ENCODE data around the gene FER. TPM values are rescaled to one million over a fixed set of nuclear protein-coding genes. Genes with fewer than 3 reads are reported as not detected.
A peak's percentile ranks its signal among the peaks of the same experiment; 100 is the strongest.
"Not testable (repeated sequence)": the region's sequence is repeated elsewhere in the genome, so short reads cannot be mapped to it uniquely, and the experiment has no call there.

Gene FER
- total RNA-seq, 1 donor from 2014 or later, result 12.8 TPM

GRCh38 chr5:108739906-108740305 lies 7.8 kb upstream of the FER start:
- intact Hi-C loops (cut with DNase I), result no loop called here
- DNase-seq (no peak), ATAC-seq (ENCODE audit: poor library complexity) (no peak)

GRCh38 chr5:108743319-108743718 lies 4.4 kb upstream of the FER start:
- intact Hi-C loops (cut with DNase I), result no loop called here
- no peak for ATAC-seq (ENCODE audit: poor library complexity)
- DNase-seq, result no peak

- DNase-seq, result no peak
- ATAC-seq (ENCODE audit: poor library complexity), result no peak
- intact Hi-C loops (cut with DNase I), result no loop called here
These were observed 3.9 kb upstream of the FER start for GRCh38 chr5:108743846-108744245.

GRCh38 chr5:108747111-108747773 lies 455 bp upstream of the FER start:
- intact Hi-C loops (cut with DNase I), result no loop called here
- DNase-seq (no peak), ATAC-seq (ENCODE audit: poor library complexity) (no peak)

GRCh38 chr5:108748401-108749127 lies 867 bp downstream of the FER start:
- peak; percentile 97 for ATAC-seq (ENCODE audit: poor library complexity)
- peak; percentile 99 for DNase-seq
- intact Hi-C loops (cut with DNase I), result no loop called here

GRCh38 chr5:108749128-108749861 lies 1.6 kb downstream of the FER start:
- intact Hi-C loops (cut with DNase I), result no loop called here
- peak; percentile 77 for DNase-seq
- ATAC-seq (ENCODE audit: poor library complexity), result peak; percentile 55

GRCh38 chr5:108753331-108753730 lies 5.6 kb downstream of the FER start:
- DNase-seq (no peak), ATAC-seq (ENCODE audit: poor library complexity) (no peak)
- intact Hi-C loops (cut with DNase I), result no loop called here

- no peak for ATAC-seq (ENCODE audit: poor library complexity)
- DNase-seq, result no peak
- intact Hi-C loops (cut with DNase I), result no loop called here
These were observed 6.2 kb downstream of the FER start for GRCh38 chr5:108753877-108754276.

GRCh38 chr5:108760512-108760911 lies 12.8 kb downstream of the FER start:
- intact Hi-C loops (cut with DNase I), result no loop called here
- ATAC-seq (ENCODE audit: poor library complexity), result no peak
- no peak for DNase-seq

GRCh38 chr5:108762660-108763059 lies 15.0 kb downstream of the FER start:
- DNase-seq, result no peak
- no peak for ATAC-seq (ENCODE audit: poor library complexity)
- intact Hi-C loops (cut with DNase I), result no loop called here

GRCh38 chr5:108763222-108763916 lies 15.7 kb downstream of the FER start:
- intact Hi-C loops (cut with DNase I), result no loop called here
- no peak for DNase-seq
- no peak for ATAC-seq (ENCODE audit: poor library complexity)

GRCh38 chr5:108765647-108766046 lies 17.9 kb downstream of the FER start:
- DNase-seq (no peak), ATAC-seq (ENCODE audit: poor library complexity) (no peak)
- intact Hi-C loops (cut with DNase I), result no loop called here

- intact Hi-C loops (cut with DNase I); DNase-seq; ATAC-seq (ENCODE audit: poor library complexity): not testable (repeated sequence)
These were observed 19.2 kb downstream of the FER start for GRCh38 chr5:108766916-108767315.

- ATAC-seq (ENCODE audit: poor library complexity), result no peak
- intact Hi-C loops (cut with DNase I), result no loop called here
- no peak for DNase-seq
These were observed 21.7 kb downstream of the FER start for GRCh38 chr5:108769352-108769751.

- DNase-seq, result no peak
- intact Hi-C loops (cut with DNase I), result no loop called here
- no peak for ATAC-seq (ENCODE audit: poor library complexity)
These were observed 24.9 kb downstream of the FER start for GRCh38 chr5:108772626-108773025.

GRCh38 chr5:108773330-108773729 lies 25.6 kb downstream of the FER start:
- DNase-seq (no peak), ATAC-seq (ENCODE audit: poor library complexity) (no peak)
- intact Hi-C loops (cut with DNase I), result no loop called here

- DNase-seq; intact Hi-C loops (cut with DNase I); ATAC-seq (ENCODE audit: poor library complexity): not testable (repeated sequence)
These were observed 26.4 kb downstream of the FER start for GRCh38 chr5:108774079-108774478.

- ATAC-seq (ENCODE audit: poor library complexity); DNase-seq; intact Hi-C loops (cut with DNase I): not testable (repeated sequence)
These were observed 29.9 kb downstream of the FER start for GRCh38 chr5:108777582-108777981.

- not testable (repeated sequence) for ATAC-seq (ENCODE audit: poor library complexity)
These were observed 36.9 kb downstream of the FER start for GRCh38 chr5:108784577-108784976.

More at GRCh38 chr5:108784577-108784976, 36.9 kb downstream of the FER start:
- intact Hi-C loops (cut with DNase I); DNase-seq: not testable (repeated sequence)
